Trophoblast cell (in vitro differentiated cells and primary cell): ENCODE results near the gene MIGA2.
"Not testable (repeated sequence)": the region's sequence is repeated elsewhere in the genome, so short reads cannot be mapped to it uniquely, and the experiment has no call there.

Experiments
- DNase-seq, 2 donors: peaks; one replicate each; pipeline ENCODE4 v3.0.0-alpha.2; 2016
- H2AFZ ChIP-seq: 2 replicates; pipeline ENCODE4 v1.6.1; 2013; ENCODE audit warnings: low read length, moderate library complexity, mild to moderate bottlenecking; ENCODE audit not compliant: insufficient read depth, poor library complexity
- H2AK5ac ChIP-seq: 2 replicates; pipeline ENCODE4 v1.6.1; 2013; ENCODE audit warnings: mild to moderate bottlenecking, low read length
- H2BK120ac ChIP-seq: 2 replicates; pipeline ENCODE4 v1.6.1; 2013; ENCODE audit warnings: low read length, mild to moderate bottlenecking, moderate library complexity; ENCODE audit not compliant: insufficient read depth, poor library complexity
- H2BK12ac ChIP-seq: 2 replicates; pipeline ENCODE4 v1.6.1; 2013; ENCODE audit warnings: mild to moderate bottlenecking, low read length, moderate library complexity
- H2BK5ac ChIP-seq: 2 replicates; pipeline ENCODE4 v1.6.1; 2013; ENCODE audit warnings: low read length, low read depth, moderate library complexity, mild to moderate bottlenecking; ENCODE audit not compliant: poor library complexity
- H3K14ac ChIP-seq: 2 replicates; pipeline ENCODE4 v1.6.1; 2013; ENCODE audit warnings: mild to moderate bottlenecking, low read length
- H3K18ac ChIP-seq: 2 replicates; pipeline ENCODE4 v1.6.1; 2013; ENCODE audit warnings: mild to moderate bottlenecking, low read length
- H3K23ac ChIP-seq: 2 replicates; pipeline ENCODE4 v1.6.1; 2013; ENCODE audit warnings: low read length
- H3K27ac ChIP-seq: 2 replicates; pipeline ENCODE4 v1.5.1; 2013; ENCODE audit warnings: low read depth, mild to moderate bottlenecking, inconsistent platforms, low read length, moderate library complexity
- H3K27me3 ChIP-seq: 2 replicates; pipeline ENCODE4 v1.6.1; 2013; ENCODE audit warnings: inconsistent platforms, mild to moderate bottlenecking, low read length, moderate library complexity; ENCODE audit not compliant: insufficient read depth
- H3K36me3 ChIP-seq, 2 experiments: 1 replicate in 1 of 2; 2 replicates in 1 of 2; pipeline ENCODE4 v1.6.1; 2013; ENCODE audit warnings: low read length in 2 of 2, mild to moderate bottlenecking in 2 of 2, moderate library complexity in 1 of 2; ENCODE audit not compliant: insufficient read depth in 2 of 2, control insufficient read depth in 1 of 2
- H3K4ac ChIP-seq: 2 replicates; pipeline ENCODE4 v1.6.1; 2013; ENCODE audit warnings: low read depth, mild to moderate bottlenecking, low read length, moderate library complexity
- H3K4me1 ChIP-seq, 2 experiments: 1 replicate in 1 of 2; 2 replicates in 1 of 2; pipeline ENCODE4 v1.6.1; 2013; ENCODE audit warnings: low read length in 2 of 2, mild to moderate bottlenecking in 2 of 2, moderate library complexity in 1 of 2; ENCODE audit not compliant: insufficient read depth in 2 of 2, control insufficient read depth in 1 of 2
- H3K4me2 ChIP-seq: 2 replicates; pipeline ENCODE4 v1.6.1; 2013; ENCODE audit warnings: inconsistent platforms, mild to moderate bottlenecking, low read length, moderate library complexity
- H3K4me3 ChIP-seq: 2 replicates; pipeline ENCODE4 v1.5.1; 2013; ENCODE audit warnings: mild to moderate bottlenecking, low read depth, low read length, inconsistent platforms
- H3K79me1 ChIP-seq: one replicate; pipeline ENCODE4 v1.6.1; 2013; ENCODE audit warnings: low read length
- H3K79me2 ChIP-seq: 2 replicates; pipeline ENCODE4 v1.6.1; 2013; ENCODE audit warnings: low read length, mild to moderate bottlenecking; ENCODE audit not compliant: control insufficient read depth, insufficient read depth, poor library complexity
- H3K9ac ChIP-seq: 2 replicates; pipeline ENCODE4 v1.6.1; 2013; ENCODE audit warnings: mild to moderate bottlenecking, low read length
- H3K9me3 ChIP-seq: 2 replicates; pipeline ENCODE4 v1.6.1; 2013; ENCODE audit warnings: low read depth, mild to moderate bottlenecking, control low read depth, inconsistent platforms, low read length; ENCODE audit not compliant: insufficient read depth
- H4K12ac ChIP-seq: 2 replicates; pipeline ENCODE4 v1.6.1; 2013; ENCODE audit warnings: low read depth, mild to moderate bottlenecking, low read length, moderate library complexity
- H4K8ac ChIP-seq: 2 replicates; pipeline ENCODE4 v1.6.1; 2013; ENCODE audit warnings: low read depth, mild to moderate bottlenecking, low read length, moderate library complexity
- H4K91ac ChIP-seq: one replicate; pipeline ENCODE4 v1.6.1; 2013; ENCODE audit warnings: low read depth, mild to moderate bottlenecking, low read length, moderate library complexity
- WGBS: extraction: QIAGEN DNeasy Blood & Tissue Kit; methylation state at CpG from one replicate; pipeline ENCODE4 v1.1.7; 2013; ENCODE audit warnings: missing lambda C conversion rate; ENCODE audit not compliant: insufficient read length, insufficient coverage; ENCODE audit errors: extremely low coverage; 5-methylcytosine and 5-hydroxymethylcytosine counted together

MIGA2 gene

GRCh38 chr9:129002992-129003391 is 33.4 kb upstream of the MIGA2 start:
- Histone ChIP-seq H3K27ac (no peak overlapping the region), H2BK5ac (no peak overlapping the region), H4K8ac (no peak overlapping the region), H3K4ac (no peak overlapping the region), H3K9me3 (peaks cover 7% of the 10 kb centered on the region), H2AK5ac (no peak overlapping the region), H3K4me1 (peaks cover 0 to under 1% of the 10 kb centered on the region in 2 experiments), H3K36me3 (peaks cover 75 to 77% of the 10 kb centered on the region in 2 experiments), H2BK120ac (no peak overlapping the region), H3K79me2 (no peaks in the 10 kb centered on the region), H2AFZ (no peak overlapping the region), H4K12ac (no peak overlapping the region), H3K27me3 (no peaks in the 10 kb centered on the region), H3K4me2 (no peak overlapping the region), H2BK12ac (no peak overlapping the region), H4K91ac (no peak overlapping the region), H3K9ac (no peak overlapping the region), H3K18ac (no peak overlapping the region), H3K23ac (no peak overlapping the region), H3K14ac (no peak overlapping the region), H3K79me1 (no peaks in the 10 kb centered on the region), H3K4me3 (no peak overlapping the region)
- WGBS, result no CpG with 5 or more reads among the region's 9 CpGs
- no peak for DNase-seq

DNA sequence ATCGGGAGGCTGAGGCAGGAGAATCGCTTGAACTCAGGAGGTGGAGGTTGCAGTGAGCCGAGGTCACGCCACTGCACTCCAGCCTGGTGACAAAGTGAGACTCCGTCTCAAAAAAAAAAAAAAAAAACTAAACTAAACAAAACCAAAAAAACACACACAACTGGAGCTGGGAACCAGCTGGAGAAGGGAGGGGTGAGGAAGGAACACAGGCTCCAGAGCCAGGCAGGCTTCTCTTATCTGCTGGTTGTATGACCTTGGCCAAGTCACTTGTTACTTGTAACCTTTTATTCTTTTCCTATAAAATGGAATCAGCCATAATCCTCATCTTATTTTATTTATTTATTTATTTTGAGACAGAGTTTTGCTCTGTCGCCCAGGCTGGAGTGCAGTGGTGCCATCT is 32.3 kb upstream of the MIGA2 start:
- not testable (repeated sequence) for H2BK12ac ChIP-seq, H4K91ac ChIP-seq, H3K27ac ChIP-seq, H4K12ac ChIP-seq, H3K4me3 ChIP-seq, H3K27me3 ChIP-seq, H2AFZ ChIP-seq, H3K4me1 ChIP-seq, DNase-seq, H3K18ac ChIP-seq, H3K9ac ChIP-seq, H2BK120ac ChIP-seq, H3K4me2 ChIP-seq, H3K23ac ChIP-seq, H3K79me1 ChIP-seq, H2BK5ac ChIP-seq, H3K79me2 ChIP-seq, H3K9me3 ChIP-seq, H4K8ac ChIP-seq, H3K14ac ChIP-seq, H2AK5ac ChIP-seq, H3K4ac ChIP-seq
- no CpG with 5 or more reads among the region's 6 CpGs for WGBS
- H3K36me3 ChIP-seq, result peaks cover 76 to 77% of the 10 kb centered on the region in 2 experiments

DNA sequence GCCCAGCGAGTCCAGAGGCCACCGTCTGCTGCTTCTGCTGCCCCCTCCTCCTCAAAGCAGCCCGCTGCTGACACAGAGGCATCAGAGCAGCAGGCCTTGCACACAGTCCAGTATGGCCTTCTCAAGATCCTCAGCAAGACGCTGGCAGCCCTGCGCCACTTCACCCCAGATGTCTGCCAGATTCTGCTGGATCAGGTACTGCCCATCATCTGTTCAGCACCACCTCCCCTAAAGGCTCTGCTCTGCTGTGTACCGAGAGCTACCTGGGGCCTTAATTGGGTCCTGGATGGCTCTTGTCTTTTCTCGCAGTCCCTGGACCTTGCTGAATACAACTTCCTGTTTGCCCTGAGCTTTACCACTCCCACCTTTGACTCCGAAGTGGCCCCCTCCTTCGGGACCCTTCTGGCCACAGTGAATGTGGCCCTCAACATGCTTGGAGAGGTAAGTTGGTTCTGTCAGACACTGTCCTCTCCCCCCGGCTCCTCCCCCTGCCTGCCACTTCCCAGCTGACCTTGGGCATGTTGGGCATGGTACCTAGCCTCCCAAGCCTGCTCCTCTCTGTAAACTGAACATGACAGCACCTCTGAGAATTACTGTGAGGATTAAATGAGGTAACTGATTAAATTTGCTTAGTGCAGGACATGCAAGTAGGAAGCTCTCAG is 31.0 kb upstream of the MIGA2 start:
- H3K4me1 ChIP-seq, result peaks cover 0 to 4% of the 10 kb centered on the region in 2 experiments
- peaks cover 4% of the 10 kb centered on the region for H3K9me3 ChIP-seq
- no peaks in the 10 kb centered on the region for H3K79me2 ChIP-seq
- no peaks in the 10 kb centered on the region for H3K27me3 ChIP-seq
- H4K12ac ChIP-seq, result no peak overlapping the region
- H3K9ac ChIP-seq, result no peak overlapping the region
- no peak overlapping the region for H3K14ac ChIP-seq
- no peak overlapping the region for H2BK5ac ChIP-seq
- no peak overlapping the region for H3K18ac ChIP-seq
- peak overlapping the region; percentile 32 for H3K4me3 ChIP-seq
- no peak overlapping the region for H3K4ac ChIP-seq
- no peaks in the 10 kb centered on the region for H3K79me1 ChIP-seq
- H4K91ac ChIP-seq, result no peak overlapping the region
- no peak overlapping the region for H2AFZ ChIP-seq
- no peak overlapping the region for H3K23ac ChIP-seq
- no peak overlapping the region for H3K4me2 ChIP-seq
- no peak for DNase-seq
- H3K27ac ChIP-seq, result no peak overlapping the region
- H2AK5ac ChIP-seq, result no peak overlapping the region
- H2BK12ac ChIP-seq, result no peak overlapping the region
- no CpG with 5 or more reads among the region's 10 CpGs for WGBS
- no peak overlapping the region for H4K8ac ChIP-seq
- H3K36me3 ChIP-seq, result peaks cover 76 to 81% of the 10 kb centered on the region in 2 experiments
- H2BK120ac ChIP-seq, result no peak overlapping the region

DNA sequence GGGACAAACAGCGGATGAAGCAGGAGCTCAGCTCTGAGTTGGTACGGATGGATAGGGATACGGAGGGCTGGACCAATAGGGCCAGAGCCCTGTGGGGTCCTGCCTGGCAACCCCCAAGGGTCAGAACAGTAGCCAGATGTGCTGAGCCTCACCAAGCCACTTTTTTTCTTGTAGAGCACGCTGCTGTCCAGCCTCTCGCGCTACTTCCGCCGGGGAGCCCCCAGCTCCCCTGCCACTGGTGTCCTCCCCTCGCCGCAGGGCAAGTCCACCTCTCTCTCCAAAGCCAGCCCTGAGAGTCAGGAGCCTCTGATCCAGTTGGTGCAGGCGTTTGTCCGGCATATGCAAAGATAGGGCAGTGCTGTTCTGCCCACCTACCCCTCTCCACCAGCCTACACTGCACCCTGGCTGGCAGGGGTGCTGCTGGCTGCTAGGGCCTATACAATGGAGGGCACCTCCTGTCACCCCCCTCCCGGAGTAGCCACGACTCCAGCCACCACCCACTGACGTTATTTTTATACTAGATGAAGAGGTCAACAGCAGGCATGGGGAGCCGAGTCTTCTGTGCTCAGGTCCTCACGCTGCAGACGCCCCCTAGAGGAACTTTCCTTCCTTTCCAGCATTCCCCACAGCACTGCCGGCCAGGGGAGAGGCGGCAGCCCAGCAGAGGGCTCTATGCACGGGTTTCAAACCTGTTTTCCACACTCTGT is 29.9 kb upstream of the MIGA2 start:
- Histone ChIP-seq H3K4me3 (no peak overlapping the region), H2BK12ac (peak overlapping the region; percentile 16), H2AFZ (no peak overlapping the region), H4K91ac (no peak overlapping the region), H3K79me2 (no peaks in the 10 kb centered on the region), H3K27me3 (no peaks in the 10 kb centered on the region), H3K9me3 (peaks cover under 1% of the 10 kb centered on the region), H3K4me2 (no peak overlapping the region), H3K27ac (no peak overlapping the region), H3K23ac (no peak overlapping the region), H3K4me1 (peaks cover 3 to 8% of the 10 kb centered on the region in 2 experiments), H3K18ac (no peak overlapping the region), H3K9ac (no peak overlapping the region), H2AK5ac (no peak overlapping the region), H3K36me3 (peaks cover 77 to 83% of the 10 kb centered on the region in 2 experiments), H3K14ac (no peak overlapping the region), H3K4ac (no peak overlapping the region), H2BK5ac (no peak overlapping the region), H4K12ac (peak overlapping the region; percentile 12), H2BK120ac (no peak overlapping the region), H4K8ac (no peak overlapping the region), H3K79me1 (no peaks in the 10 kb centered on the region)
- peak; percentile 63 to 82 for DNase-seq
- no CpG with 5 or more reads among the region's 21 CpGs for WGBS
